Sigmoid colon (tissue), 7 donors: ENCODE data around the gene SNX15. TPM values are rescaled to one million over a fixed set of nuclear protein-coding genes. Genes with fewer than 3 reads are reported as not detected.

Source experiments
- DNase-seq: peaks from one replicate; pipeline ENCODE4 v3.0.0-alpha.2; 2019
- H3K27ac ChIP-seq, 4 donors: fragments of 200-600 bp; sonication (generic); one replicate each; pipeline ENCODE4 v1.5.1; 2016 to 2019; ENCODE audit warnings: mild to moderate bottlenecking in 1 of 4
- H3K27me3 ChIP-seq, 3 donors: fragments of 200-600 bp; sonication (generic); one replicate each; pipeline ENCODE4 v1.5.1; 2019; ENCODE audit warnings: mild to moderate bottlenecking in 1 of 3
- H3K36me3 ChIP-seq, 4 donors: fragments of 200-600 bp; sonication (generic); one replicate each; pipeline ENCODE4 v1.5.1; 2016 to 2019
- H3K4me1 ChIP-seq, 4 donors: fragments of 200-600 bp; sonication (generic); one replicate each; pipeline ENCODE4 v1.5.1; 2017 to 2019
- H3K4me3 ChIP-seq, 4 donors: fragments of 200-600 bp; sonication (generic); one replicate each; pipeline ENCODE4 v1.5.1; 2017 to 2019; ENCODE audit warnings: mild to moderate bottlenecking in 2 of 4, moderate library complexity in 1 of 4
- H3K9me3 ChIP-seq, 4 donors: fragments of 200-600 bp in 3 of 4; sonication (generic) in 3 of 4; one replicate each; pipeline versions ENCODE4 v1.5.1 to v1.6.1; 2013 to 2019
- EP300 ChIP-seq, 4 donors: sonication (generic); formaldehyde crosslinking; IDR thresholded peaks; one replicate each; pipeline ENCODE4 v1.6.1; 2017; ENCODE audit warnings: antibody characterized with exemption in 4 of 4
- POLR2A ChIP-seq, 2 donors: fragments of 450-650 bp; IDR thresholded peaks; one replicate each; pipeline ENCODE4 v1.6.1; 2016; ENCODE audit warnings: antibody characterized with exemption in 2 of 2, mild to moderate bottlenecking in 2 of 2, moderate library complexity in 2 of 2
- POLR2AphosphoS5 ChIP-seq, 4 donors: sonication (generic); formaldehyde crosslinking; IDR thresholded peaks; one replicate each; pipeline ENCODE4 v1.6.1; 2017; ENCODE audit warnings: antibody characterized with exemption in 4 of 4
- WGBS, 2 donors: extraction: QIAGEN DNeasy Blood & Tissue Kit; methylation state at CpG; one replicate each; pipeline ENCODE4 v1.1.7; 2013; 5-methylcytosine and 5-hydroxymethylcytosine counted together
- intact Hi-C: fragments of 100-400 bp; cut with DNase I; formaldehyde crosslinking; loops from one replicate; pipeline ENCODE4 v1.15.1; 2023
- polyA plus RNA-seq, 3 donors: library from polyadenylated mRNA; stranded (reverse); fragments of 200-250 nt; gene quantifications; one replicate each; pipeline ENCODE4 v1.2.3, GENCODE V29; 2013
- total RNA-seq, 4 donors: library from RNA; depleted of rRNA; stranded (reverse); fragments of >200 nt; gene quantifications; one replicate each; pipeline ENCODE4 v1.1.0, GENCODE V29; 2016
- TF ChIP-seq, protein P1 (sequence below), 4 experiments: fragments of 450-650 bp in 3 of 4; fragments of 200-600 bp in 1 of 4; IDR thresholded peaks; one replicate each; pipeline ENCODE4 v1.5.1; 2016 to 2019; ENCODE audit warnings: antibody characterized with exemption in 4 of 4, mild to moderate bottlenecking in 3 of 4, moderate library complexity in 2 of 4
- donor health status: healthy with polysubstance abuse.
- donor health status: Bipolar disorder and iron deficiency.
- donor health status: healthy.

The SNX15 gene
- total and polyA plus RNA-seq, 7 donors, result 20.1 to 36.6 (median 27.6) TPM

- intact Hi-C loops, result no loop called here
- WGBS, 2 donors, result 62 to 74% methylated on average over 4 of the region's 4 CpGs
Observed at GRCh38 chr11:65071907-65072630, 44.8 kb downstream of the SNX15 start.

GRCh38 chr11:65072631-65072966 is 45.4 kb downstream of the SNX15 start:
- Histone ChIP-seq H3K27me3 (no peaks in the 10 kb centered on the region), H3K36me3 (no peaks in the 10 kb centered on the region), H3K27ac (no peak overlapping the region), H3K4me3 (no peak overlapping the region), H3K4me1 (peaks cover 0 to 4% (median 0%) of the 10 kb centered on the region in 4 donors), H3K9me3 (no peaks in the 10 kb centered on the region)
- TF ChIP-seq EP300 (IDR thresholded peaks at IDR 0.05) (no peak), POLR2A (IDR thresholded peaks at IDR 0.05) (no peak), POLR2AphosphoS5 (IDR thresholded peaks at IDR 0.05) (no peak)
- TF ChIP-seq, protein P1, sequence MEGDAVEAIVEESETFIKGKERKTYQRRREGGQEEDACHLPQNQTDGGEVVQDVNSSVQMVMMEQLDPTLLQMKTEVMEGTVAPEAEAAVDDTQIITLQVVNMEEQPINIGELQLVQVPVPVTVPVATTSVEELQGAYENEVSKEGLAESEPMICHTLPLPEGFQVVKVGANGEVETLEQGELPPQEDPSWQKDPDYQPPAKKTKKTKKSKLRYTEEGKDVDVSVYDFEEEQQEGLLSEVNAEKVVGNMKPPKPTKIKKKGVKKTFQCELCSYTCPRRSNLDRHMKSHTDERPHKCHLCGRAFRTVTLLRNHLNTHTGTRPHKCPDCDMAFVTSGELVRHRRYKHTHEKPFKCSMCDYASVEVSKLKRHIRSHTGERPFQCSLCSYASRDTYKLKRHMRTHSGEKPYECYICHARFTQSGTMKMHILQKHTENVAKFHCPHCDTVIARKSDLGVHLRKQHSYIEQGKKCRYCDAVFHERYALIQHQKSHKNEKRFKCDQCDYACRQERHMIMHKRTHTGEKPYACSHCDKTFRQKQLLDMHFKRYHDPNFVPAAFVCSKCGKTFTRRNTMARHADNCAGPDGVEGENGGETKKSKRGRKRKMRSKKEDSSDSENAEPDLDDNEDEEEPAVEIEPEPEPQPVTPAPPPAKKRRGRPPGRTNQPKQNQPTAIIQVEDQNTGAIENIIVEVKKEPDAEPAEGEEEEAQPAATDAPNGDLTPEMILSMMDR (IDR thresholded peaks at IDR 0.05), result no peak
- 26 to 70% methylated on average over 1 of the region's 1 CpG for WGBS, 2 donors
- intact Hi-C loops, result no loop called here
- DNase-seq, result no peak

More at GRCh38 chr11:65071907-65072630, 44.8 kb downstream of the SNX15 start:
- Histone ChIP-seq H3K4me1 (no peaks in the 10 kb centered on the region), H3K9me3 (no peaks in the 10 kb centered on the region), H3K27ac (no peak overlapping the region), H3K4me3 (no peak overlapping the region), H3K27me3 (no peaks in the 10 kb centered on the region), H3K36me3 (no peaks in the 10 kb centered on the region)
- TF ChIP-seq POLR2AphosphoS5 (IDR thresholded peaks at IDR 0.05) (no peak), EP300 (IDR thresholded peaks at IDR 0.05) (no peak)
- TF ChIP-seq, protein P1 (IDR thresholded peaks at IDR 0.05), result no peak
- DNase-seq, result no peak

- no peaks in the 10 kb centered on the region for H3K9me3 ChIP-seq
- intact Hi-C loops, result no loop called here
- no peak for DNase-seq
- H3K4me3 ChIP-seq, result no peak overlapping the region
- no peaks in the 10 kb centered on the region for H3K27me3 ChIP-seq
- TF ChIP-seq EP300 (IDR thresholded peaks at IDR 0.05), result no peak
- TF ChIP-seq POLR2AphosphoS5 (IDR thresholded peaks at IDR 0.05), result no peak
- TF ChIP-seq, protein P1 (IDR thresholded peaks at IDR 0.05), result no peak
- no peak for TF ChIP-seq POLR2A (IDR thresholded peaks at IDR 0.05)
- H3K36me3 ChIP-seq, result no peaks in the 10 kb centered on the region
- WGBS, 2 donors, result 81 to 85% methylated on average over 4 of the region's 4 CpGs
- peaks cover 0 to 10% (median 0%) of the 10 kb centered on the region in 4 donors for H3K4me1 ChIP-seq
- H3K27ac ChIP-seq, result peak overlapping the region in 3 of 4 donors; percentile 30 to 48 (median 31)
Observed at GRCh38 chr11:65077451-65077850, 50.2 kb downstream of the SNX15 start.

GRCh38 chr11:65078151-65078550 is 50.9 kb downstream of the SNX15 start:
- Histone ChIP-seq H3K9me3 (no peaks in the 10 kb centered on the region), H3K36me3 (no peaks in the 10 kb centered on the region), H3K27ac (peak overlapping the region in 3 of 4 donors; percentile 30 to 48 (median 31)), H3K27me3 (no peaks in the 10 kb centered on the region), H3K4me3 (no peak overlapping the region), H3K4me1 (peaks cover 0 to 10% (median 0%) of the 10 kb centered on the region in 4 donors)
- intact Hi-C loops, result no loop called here
- WGBS, 2 donors, result 26 to 54% methylated on average over 3 of the region's 3 CpGs
- DNase-seq, result no peak
- TF ChIP-seq, protein P1 (IDR thresholded peaks at IDR 0.05), result peak in 3 of 4 experiments; percentile 35 to 59 (median 52)
- no peak for TF ChIP-seq POLR2A (IDR thresholded peaks at IDR 0.05)
